Mesenchymal stem cell (in vitro differentiated cells and primary cell): Measurements from ENCODE around the gene MAU2.

Source experiments
- DNase-seq: peaks from one replicate; pipeline ENCODE4 v3.0.0-alpha.2; 2013
- H2AFZ ChIP-seq: one replicate; pipeline ENCODE4 v1.6.1; 2013; ENCODE audit warnings: low read depth, mild to moderate bottlenecking, control low read depth, inconsistent platforms, low read length, moderate library complexity
- H2AK5ac ChIP-seq: 2 replicates; pipeline ENCODE4 v1.6.1; 2013; ENCODE audit warnings: low read length, moderate library complexity, mild to moderate bottlenecking, inconsistent platforms; ENCODE audit not compliant: severe bottlenecking
- H2BK120ac ChIP-seq: one replicate; pipeline ENCODE4 v1.6.1; 2013; ENCODE audit warnings: low read depth, mild to moderate bottlenecking, inconsistent platforms, low read length, moderate library complexity
- H2BK12ac ChIP-seq, 2 experiments: one replicate each; pipeline ENCODE4 v1.6.1; 2013; ENCODE audit warnings: inconsistent platforms in 2 of 2, low read length in 2 of 2, mild to moderate bottlenecking in 2 of 2, moderate library complexity in 2 of 2, control low read depth in 1 of 2
- H2BK15ac ChIP-seq: one replicate; pipeline ENCODE4 v1.6.1; 2013; ENCODE audit warnings: mild to moderate bottlenecking, low read depth, inconsistent platforms; ENCODE audit not compliant: poor library complexity, severe bottlenecking
- H2BK5ac ChIP-seq: 2 replicates; pipeline ENCODE4 v1.6.1; 2013; ENCODE audit warnings: low read depth, mild to moderate bottlenecking, low read length, control low read depth, inconsistent platforms; ENCODE audit not compliant: poor library complexity, severe bottlenecking
- H3K14ac ChIP-seq, 2 experiments: one replicate each; pipeline ENCODE4 v1.6.1; 2013; ENCODE audit warnings: inconsistent platforms in 2 of 2, low read length in 2 of 2, control low read depth in 1 of 2, mild to moderate bottlenecking in 1 of 2, moderate library complexity in 1 of 2
- H3K18ac ChIP-seq, 2 experiments: one replicate each; pipeline ENCODE4 v1.6.1; 2013; ENCODE audit warnings: inconsistent platforms in 2 of 2, low read length in 2 of 2, control low read depth in 1 of 2, low read depth in 1 of 2, mild to moderate bottlenecking in 1 of 2
- H3K23ac ChIP-seq, 2 experiments: one replicate each; pipeline ENCODE4 v1.6.1; 2013; ENCODE audit warnings: inconsistent platforms in 2 of 2, low read length in 2 of 2, mild to moderate bottlenecking in 2 of 2, moderate library complexity in 2 of 2, control low read depth in 1 of 2
- H3K27ac ChIP-seq: 2 replicates; pipeline ENCODE4 v1.5.1; 2013; ENCODE audit warnings: mild to moderate bottlenecking, moderate library complexity, low read length, control low read depth, inconsistent platforms; ENCODE audit not compliant: poor library complexity, severe bottlenecking
- H3K27me3 ChIP-seq, 2 experiments: 2 replicates each; pipeline versions ENCODE4 v1.6.1 to v1.7.0; 2013; ENCODE audit warnings: low read length in 2 of 2, mild to moderate bottlenecking in 2 of 2, moderate library complexity in 2 of 2, control low read depth in 1 of 2, inconsistent platforms in 1 of 2; ENCODE audit not compliant: control insufficient read depth in 1 of 2, insufficient read depth in 1 of 2
- H3K36me3 ChIP-seq, 2 experiments: 2 replicates each; pipeline versions ENCODE4 v1.6.1 to v1.7.0; 2013; ENCODE audit warnings: low read length in 2 of 2, control low read depth in 1 of 2, inconsistent platforms in 1 of 2, low read depth in 1 of 2, mild to moderate bottlenecking in 1 of 2; ENCODE audit not compliant: insufficient read depth in 2 of 2, control insufficient read depth in 1 of 2
- H3K4ac ChIP-seq, 2 experiments: one replicate each; pipeline ENCODE4 v1.6.1; 2013; ENCODE audit warnings: inconsistent platforms in 2 of 2, low read length in 2 of 2, mild to moderate bottlenecking in 2 of 2, moderate library complexity in 2 of 2, control low read depth in 1 of 2, low read depth in 1 of 2
- H3K4me1 ChIP-seq: 2 replicates; pipeline ENCODE4 v1.6.1; 2013; ENCODE audit warnings: low read depth, low read length, control low read depth; ENCODE audit not compliant: control insufficient read depth, insufficient read depth
- H3K4me2 ChIP-seq: 2 replicates; pipeline ENCODE4 v1.6.1; 2013; ENCODE audit warnings: low read length, mild to moderate bottlenecking, inconsistent platforms; ENCODE audit not compliant: poor library complexity, severe bottlenecking
- H3K4me3 ChIP-seq, 2 experiments: 2 replicates each; pipeline versions ENCODE4 v1.5.1 to v1.7.0; 2013; ENCODE audit warnings: low read length in 2 of 2, mild to moderate bottlenecking in 2 of 2, control low read depth in 1 of 2, low read depth in 1 of 2; ENCODE audit not compliant: insufficient read depth in 1 of 2
- H3K79me1 ChIP-seq: replicated peaks from 2 replicates; pipeline ENCODE4 v1.6.1; 2013; ENCODE audit warnings: mild to moderate bottlenecking, control low read depth, low read length, inconsistent platforms; ENCODE audit not compliant: poor library complexity, severe bottlenecking
- H3K9ac ChIP-seq: 2 replicates; pipeline ENCODE4 v1.7.0; 2013; ENCODE audit warnings: mild to moderate bottlenecking, low read length, moderate library complexity
- H3K9me3 ChIP-seq: 2 replicates; pipeline ENCODE4 v1.7.0; 2013; ENCODE audit warnings: mild to moderate bottlenecking, low read length; ENCODE audit not compliant: control insufficient read depth
- H4K8ac ChIP-seq: one replicate; pipeline ENCODE4 v1.6.1; 2013; ENCODE audit warnings: inconsistent platforms, mild to moderate bottlenecking, low read length, moderate library complexity
- H4K91ac ChIP-seq: one replicate; pipeline ENCODE4 v1.6.1; 2013; ENCODE audit warnings: mild to moderate bottlenecking, low read length, inconsistent platforms
- WGBS: methylation state at CpG from one replicate; pipeline ENCODE4 v1.1.7; 2013; ENCODE audit warnings: mixed read lengths; 5-methylcytosine and 5-hydroxymethylcytosine counted together

Gene MAU2

DNA sequence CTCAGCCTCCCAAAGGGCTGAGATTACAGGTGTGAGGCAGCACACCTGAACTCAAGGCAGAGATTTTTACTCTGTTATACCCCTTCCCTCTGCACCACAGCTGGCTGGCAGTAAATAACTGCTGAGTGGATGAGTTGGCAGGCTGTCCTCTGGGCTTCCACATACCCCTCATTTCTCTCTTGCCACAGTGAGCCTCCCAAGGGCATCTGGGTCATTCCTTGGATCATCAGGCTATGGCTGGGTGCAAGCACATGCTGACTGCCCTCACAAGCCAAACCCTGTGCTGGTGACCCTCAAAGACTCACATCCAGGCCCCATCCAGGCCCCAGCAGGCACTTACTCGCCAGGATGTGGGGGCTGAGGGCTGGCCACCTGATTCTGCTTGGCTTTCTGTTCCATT is 4.5 kb upstream of the MAU2 start:
- WGBS: 80% methylated on average over 1 of the region's 1 CpG
- no peak overlapping the region for H4K8ac ChIP-seq

DNA sequence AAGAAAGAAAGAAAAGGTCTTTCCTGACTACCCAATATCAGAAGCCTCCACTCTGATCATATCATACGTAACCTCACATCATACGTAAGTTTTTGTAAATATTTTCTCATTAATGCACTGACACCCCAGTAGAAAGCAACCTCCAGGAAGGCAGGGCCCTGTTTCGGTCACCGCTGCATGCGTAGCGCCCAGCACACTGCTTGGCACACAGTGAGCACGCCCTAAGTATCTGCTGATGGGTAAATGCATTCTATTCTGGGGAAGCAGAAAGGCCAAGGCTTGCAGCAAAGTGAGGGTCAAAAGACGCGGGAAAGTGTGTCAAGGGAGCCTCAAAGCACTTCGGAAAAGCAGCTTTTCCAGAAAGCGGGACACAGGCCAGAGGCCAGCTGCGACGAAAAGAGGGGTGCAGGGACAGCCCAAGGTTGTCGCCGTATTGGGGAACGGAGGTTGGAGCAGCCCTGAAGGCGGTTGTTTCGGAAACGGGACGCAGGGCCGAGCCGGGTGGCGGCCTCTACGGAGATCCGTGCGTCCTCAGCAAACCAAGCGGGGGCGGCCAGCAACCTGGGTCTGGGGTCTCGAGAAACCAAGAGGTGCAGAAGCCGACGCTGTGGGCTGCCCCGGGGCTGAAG is 783 bp upstream of the MAU2 start:
- H2BK12ac ChIP-seq: no peak overlapping the region
- peak overlapping the region; percentile 94 to 95 for H3K4ac ChIP-seq
- H3K27me3 ChIP-seq: no peaks in the 10 kb centered on the region
- DNase-seq: no peak
- H3K36me3 ChIP-seq: peaks cover 31 to 34% of the 10 kb centered on the region in 2 experiments
- H4K91ac ChIP-seq: peak overlapping the region; percentile 84
- peak overlapping the region; percentile 83 to 99 for H3K4me3 ChIP-seq
- H3K23ac ChIP-seq: peak overlapping the region in 1 of 2 experiments; percentile 83
- peak overlapping the region; percentile 34 for H2BK5ac ChIP-seq
- H2AK5ac ChIP-seq: no peak overlapping the region
- peak overlapping the region; percentile 56 for H2AFZ ChIP-seq
- no peaks in the 10 kb centered on the region for H3K9me3 ChIP-seq
- peaks cover 14% of the 10 kb centered on the region for H3K4me1 ChIP-seq
- peak overlapping the region; percentile 94 for H4K8ac ChIP-seq
- no peak overlapping the region for H3K27ac ChIP-seq
- peak overlapping the region in 1 of 2 experiments; percentile 66 for H3K14ac ChIP-seq
- H2BK15ac ChIP-seq: no peak overlapping the region
- H3K18ac ChIP-seq: peak overlapping the region; percentile 69 to 84
- peak overlapping the region; percentile 0 for H2BK120ac ChIP-seq
- peaks cover 27% of the 10 kb centered on the region for H3K79me1 ChIP-seq
- 13% methylated on average over 30 of the region's 32 CpGs for WGBS
- peak overlapping the region; percentile 95 for H3K9ac ChIP-seq
- peak overlapping the region; percentile 85 for H3K4me2 ChIP-seq

More for the DNA sequence above, 4.5 kb upstream of the MAU2 start:
- Histone ChIP-seq H3K79me1 (peaks cover 36% of the 10 kb centered on the region), H3K4ac (no peak overlapping the region), H3K23ac (no peak overlapping the region), H3K4me2 (no peak overlapping the region), H3K18ac (no peak overlapping the region), H3K27me3 (no peaks in the 10 kb centered on the region), H2BK5ac (no peak overlapping the region), H3K36me3 (peaks cover 45 to 46% of the 10 kb centered on the region in 2 experiments), H2BK12ac (no peak overlapping the region), H3K14ac (no peak overlapping the region), H2BK120ac (no peak overlapping the region), H3K4me3 (no peak overlapping the region), H2AK5ac (no peak overlapping the region), H4K91ac (no peak overlapping the region), H3K9ac (no peak overlapping the region), H2BK15ac (no peak overlapping the region), H3K9me3 (no peaks in the 10 kb centered on the region), H2AFZ (no peak overlapping the region), H3K27ac (no peak overlapping the region), H3K4me1 (peaks cover 9% of the 10 kb centered on the region)
- DNase-seq: no peak

DNA sequence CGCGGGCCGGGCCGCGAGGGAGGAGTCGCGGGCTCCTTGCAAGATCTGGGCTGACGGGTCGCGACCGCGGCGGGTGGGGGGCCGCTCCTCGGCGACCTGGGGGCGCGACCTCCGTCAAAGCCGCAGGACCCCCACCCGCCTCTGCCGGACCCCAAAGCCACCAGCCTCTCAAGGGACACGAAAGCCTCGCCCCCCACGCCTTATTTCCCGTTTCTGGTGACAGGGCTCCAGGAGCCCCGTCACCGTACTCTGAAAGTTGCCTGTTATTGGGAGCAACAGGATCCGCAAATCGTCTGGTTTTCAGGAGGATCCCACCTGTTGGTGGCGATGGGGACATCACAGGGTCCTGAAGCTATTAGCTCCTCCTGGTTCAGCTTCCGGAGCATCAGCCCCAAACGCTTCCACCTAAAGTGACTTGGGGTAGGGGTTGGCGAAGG is 530 bp downstream of the MAU2 start:
- H3K4me1 ChIP-seq: peaks cover 14% of the 10 kb centered on the region
- H2BK120ac ChIP-seq: peak overlapping the region; percentile 65
- H3K18ac ChIP-seq: peak overlapping the region; percentile 92 to 95
- H3K14ac ChIP-seq: peak overlapping the region in 1 of 2 experiments; percentile 9
- peak; percentile 35 for DNase-seq
- H2BK15ac ChIP-seq: peak overlapping the region; percentile 73
- H3K4me3 ChIP-seq: peak overlapping the region; percentile 83 to 99
- H3K9me3 ChIP-seq: no peaks in the 10 kb centered on the region
- H3K4me2 ChIP-seq: peak overlapping the region; percentile 87
- peaks cover 28% of the 10 kb centered on the region for H3K79me1 ChIP-seq
- no peaks in the 10 kb centered on the region for H3K27me3 ChIP-seq
- peaks cover 29 to 31% of the 10 kb centered on the region in 2 experiments for H3K36me3 ChIP-seq
- H2AK5ac ChIP-seq: no peak overlapping the region
- peak overlapping the region; percentile 95 for H3K9ac ChIP-seq
- 6% methylated on average over 27 of the region's 34 CpGs for WGBS
- H3K27ac ChIP-seq: no peak overlapping the region
- no peak overlapping the region for H2BK12ac ChIP-seq
- H4K8ac ChIP-seq: peak overlapping the region; percentile 96
- peak overlapping the region; percentile 92 to 95 for H3K4ac ChIP-seq
- no peak overlapping the region for H2BK5ac ChIP-seq
- H3K23ac ChIP-seq: peak overlapping the region in 1 of 2 experiments; percentile 92
- peak overlapping the region; percentile 85 for H4K91ac ChIP-seq
- H2AFZ ChIP-seq: peak overlapping the region; percentile 21

DNA sequence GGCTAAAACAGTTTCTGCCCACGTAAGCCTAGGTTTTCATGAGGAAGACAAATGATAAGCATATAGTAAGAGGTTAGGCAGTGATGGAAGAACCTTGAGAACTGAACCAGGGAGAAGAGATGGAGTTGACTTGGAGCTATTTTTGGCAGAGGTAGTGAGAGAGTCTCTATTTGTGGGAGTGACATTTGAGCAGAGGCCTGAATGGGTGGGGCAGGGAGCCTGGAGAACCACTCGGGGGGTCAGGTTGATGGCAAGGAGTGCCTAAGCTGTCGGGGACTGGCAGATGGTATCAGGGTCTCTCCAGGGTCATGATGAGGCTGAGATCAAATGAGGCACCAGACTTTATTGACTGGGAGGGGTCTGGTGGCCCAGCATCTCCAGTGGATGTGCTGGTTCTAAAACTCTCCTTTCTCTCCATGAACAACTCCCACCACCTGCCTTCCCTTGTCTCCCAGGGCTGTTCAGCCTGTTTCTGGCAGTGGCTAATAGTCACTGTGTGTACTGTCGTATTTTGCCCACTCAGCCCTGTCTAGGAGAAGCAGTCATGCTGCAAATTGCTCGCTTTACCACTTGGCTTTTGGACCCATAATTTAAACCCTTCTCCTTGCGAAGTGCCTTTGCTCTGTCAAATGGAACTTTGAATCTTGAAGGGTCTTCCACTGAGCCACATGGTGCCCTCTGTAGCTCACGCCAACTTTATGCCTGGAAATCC is 3.6 kb downstream of the MAU2 start:
- H3K4me2 ChIP-seq: no peak overlapping the region
- no peak overlapping the region for H3K9ac ChIP-seq
- no peak overlapping the region for H3K4me3 ChIP-seq
- H3K27me3 ChIP-seq: no peaks in the 10 kb centered on the region
- peaks cover 39 to 44% of the 10 kb centered on the region in 2 experiments for H3K36me3 ChIP-seq
- no peak overlapping the region for H3K18ac ChIP-seq
- H2BK15ac ChIP-seq: no peak overlapping the region
- H4K91ac ChIP-seq: no peak overlapping the region
- no peak overlapping the region for H2BK12ac ChIP-seq
- peaks cover 10% of the 10 kb centered on the region for H3K4me1 ChIP-seq
- H3K14ac ChIP-seq: no peak overlapping the region
- H2AK5ac ChIP-seq: no peak overlapping the region
- WGBS: 94% methylated on average over 7 of the region's 7 CpGs
- no peak overlapping the region for H3K4ac ChIP-seq
- no peak overlapping the region for H2AFZ ChIP-seq
- no peak overlapping the region for H2BK5ac ChIP-seq
- no peak overlapping the region for H3K23ac ChIP-seq
- H3K9me3 ChIP-seq: no peaks in the 10 kb centered on the region
- H4K8ac ChIP-seq: no peak overlapping the region
- no peak overlapping the region for H2BK120ac ChIP-seq
- peaks cover 16% of the 10 kb centered on the region for H3K79me1 ChIP-seq
- no peak for DNase-seq
- H3K27ac ChIP-seq: no peak overlapping the region
